ENCODE data around the gene CARTPT. TPM values are rescaled to one million over a fixed set of nuclear protein-coding genes. Genes with fewer than 3 reads are reported as not detected.

The CARTPT gene
- total RNA-seq, 4 donors from 2014 or later = not detected

DNA sequence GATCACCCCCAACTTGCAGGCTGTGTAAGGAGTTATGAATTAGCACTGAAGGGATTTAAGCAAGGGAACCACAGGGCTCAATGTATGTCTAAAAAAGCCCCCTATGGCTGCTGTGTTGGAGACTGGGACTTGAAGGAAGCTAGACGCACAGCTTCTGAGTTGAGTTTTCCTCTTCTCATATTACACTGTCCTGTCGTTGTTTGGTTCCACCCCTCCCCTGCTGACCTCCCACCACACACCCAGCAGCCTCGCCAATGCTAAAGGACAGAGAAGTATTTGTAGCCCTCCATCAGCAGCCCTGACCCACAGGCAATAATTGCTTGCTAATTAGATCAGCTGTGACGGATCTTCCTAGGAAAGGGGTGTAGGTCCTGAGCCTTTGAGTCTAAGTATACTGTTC is 15.1 kb upstream of the CARTPT start:
- Histone ChIP-seq H3K4me3 (no peak overlapping the region), H3K4me1 (no peaks in the 10 kb centered on the region), H3K36me3 (no peaks in the 10 kb centered on the region), H3K27me3 (peaks cover 0 to 2% (median 0%) of the 10 kb centered on the region in 3 donors), H3K27ac (no peak overlapping the region), H3K9me3 (no peaks in the 10 kb centered on the region)
- ATAC-seq (no peak), DNase-seq (no peak)
- intact Hi-C loops (cut with DNase I; ENCODE audit: low total_unique reads) = no loop called here
- TF ChIP-seq POLR2A (IDR thresholded peaks at IDR 0.05) = no peak
- no peak for TF ChIP-seq CTCF (IDR thresholded peaks at IDR 0.05 in 4 of 5, conservative IDR thresholded peaks at IDR 0.05 in 1 of 5)
- in situ Hi-C loops (cut with MboI; ENCODE audit: low sequenced_read_pairs in 4 of 4) = no loop called here

GRCh38 chr5:71705421-71705820 is 13.7 kb upstream of the CARTPT start:
- TF ChIP-seq POLR2A (IDR thresholded peaks at IDR 0.05) (no peak), CTCF (IDR thresholded peaks at IDR 0.05 in 4 of 5, conservative IDR thresholded peaks at IDR 0.05 in 1 of 5) (no peak)
- in situ Hi-C loops (cut with MboI; ENCODE audit: low sequenced_read_pairs in 4 of 4) (no loop called here), intact Hi-C loops (cut with DNase I; ENCODE audit: low total_unique reads) (no loop called here)
- no peak for DNase-seq
- Histone ChIP-seq H3K27me3 (peaks cover 0 to 2% (median 0%) of the 10 kb centered on the region in 3 donors), H3K4me3 (no peak overlapping the region), H3K27ac (no peak overlapping the region), H3K9me3 (no peaks in the 10 kb centered on the region), H3K4me1 (no peaks in the 10 kb centered on the region), H3K36me3 (no peaks in the 10 kb centered on the region)
- no peak for ATAC-seq

GRCh38 chr5:71706906-71707305 is 12.2 kb upstream of the CARTPT start:
- in situ Hi-C loops (cut with MboI; ENCODE audit: low sequenced_read_pairs in 4 of 4) = no loop called here
- no peaks in the 10 kb centered on the region for H3K36me3 ChIP-seq
- H3K9me3 ChIP-seq = no peaks in the 10 kb centered on the region
- no peaks in the 10 kb centered on the region for H3K4me1 ChIP-seq
- intact Hi-C loops (cut with DNase I; ENCODE audit: low total_unique reads) = no loop called here
- DNase-seq = no peak
- H3K27me3 ChIP-seq = peaks cover 0 to 2% (median 0%) of the 10 kb centered on the region in 3 donors
- H3K4me3 ChIP-seq = no peak overlapping the region
- ATAC-seq = no peak
- H3K27ac ChIP-seq = no peak overlapping the region
- TF ChIP-seq CTCF (IDR thresholded peaks at IDR 0.05 in 4 of 5, conservative IDR thresholded peaks at IDR 0.05 in 1 of 5) (no peak), POLR2A (IDR thresholded peaks at IDR 0.05) (no peak)

GRCh38 chr5:71711610-71712009 is 7.5 kb upstream of the CARTPT start:
- intact Hi-C loops (cut with DNase I; ENCODE audit: low total_unique reads) = no loop called here
- no peak overlapping the region for H3K27ac ChIP-seq
- ATAC-seq (no peak), DNase-seq (no peak)
- no peak overlapping the region for H3K4me3 ChIP-seq
- peaks cover 0 to 2% (median 0%) of the 10 kb centered on the region in 3 donors for H3K27me3 ChIP-seq
- H3K9me3 ChIP-seq = no peaks in the 10 kb centered on the region
- H3K4me1 ChIP-seq = no peaks in the 10 kb centered on the region
- in situ Hi-C loops (cut with MboI; ENCODE audit: low sequenced_read_pairs in 4 of 4) = no loop called here
- no peak for TF ChIP-seq POLR2A (IDR thresholded peaks at IDR 0.05)
- no peak for TF ChIP-seq CTCF (IDR thresholded peaks at IDR 0.05 in 4 of 5, conservative IDR thresholded peaks at IDR 0.05 in 1 of 5)
- H3K36me3 ChIP-seq = no peaks in the 10 kb centered on the region

DNA sequence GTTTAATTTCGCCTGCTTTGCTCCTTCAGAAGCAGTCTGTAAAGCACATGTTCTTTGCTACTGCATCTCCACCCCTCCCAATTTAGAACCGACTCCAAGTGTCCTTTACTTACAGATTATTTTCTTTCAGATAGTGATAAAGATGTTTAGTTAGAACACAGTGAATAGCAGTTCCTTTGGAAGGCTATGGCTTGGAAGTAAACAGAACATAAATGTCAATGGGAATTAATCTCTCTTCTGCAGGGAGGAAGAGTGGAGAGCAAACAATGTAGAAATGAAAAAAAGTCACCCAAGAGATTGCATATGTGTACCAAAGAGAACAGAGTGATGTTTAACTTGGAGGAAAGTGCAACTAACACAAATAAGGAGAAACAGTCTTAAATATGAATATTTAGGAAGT is 4.2 kb upstream of the CARTPT start:
- Histone ChIP-seq H3K36me3 (no peaks in the 10 kb centered on the region), H3K27ac (no peak overlapping the region), H3K9me3 (no peaks in the 10 kb centered on the region), H3K4me1 (no peaks in the 10 kb centered on the region), H3K4me3 (no peak overlapping the region), H3K27me3 (peaks cover 18 to 22% (median 22%) of the 10 kb centered on the region in 3 donors)
- in situ Hi-C loops (cut with MboI; ENCODE audit: low sequenced_read_pairs in 4 of 4) (no loop called here), intact Hi-C loops (cut with DNase I; ENCODE audit: low total_unique reads) (no loop called here)
- ATAC-seq (no peak), DNase-seq (no peak)
- TF ChIP-seq CTCF (IDR thresholded peaks at IDR 0.05 in 4 of 5, conservative IDR thresholded peaks at IDR 0.05 in 1 of 5) (no peak), POLR2A (IDR thresholded peaks at IDR 0.05) (no peak)
